Esophagus muscularis mucosa (tissue), 4 donors: ENCODE data around the gene CORO7. TPM values are rescaled to one million over a fixed set of nuclear protein-coding genes. Genes with fewer than 3 reads are reported as not detected.

Experiments used
- DNase-seq: peaks from one replicate; pipeline ENCODE4 v3.0.0-alpha.2; 2017; ENCODE audit errors: extremely low spot score
- H3K27ac ChIP-seq, 4 donors: fragments of 200-600 bp; sonication (generic); replicated peaks in 1 of 4; 1 replicate in 3 of 4; 2 replicates in 1 of 4; pipeline ENCODE4 v1.5.1; 2016 to 2019; ENCODE audit warnings: mild to moderate bottlenecking in 1 of 4
- H3K27me3 ChIP-seq, 4 donors: fragments of 200-600 bp; sonication (generic); one replicate each; pipeline versions ENCODE4 v1.5.1 to v1.6.0; 2016 to 2019
- H3K36me3 ChIP-seq, 4 donors: fragments of 200-600 bp; sonication (generic); one replicate each; pipeline ENCODE4 v1.5.1; 2016 to 2019
- H3K4me1 ChIP-seq, 4 donors: fragments of 200-600 bp; sonication (generic); one replicate each; pipeline ENCODE4 v1.5.1; 2016 to 2019
- H3K4me3 ChIP-seq, 4 donors: fragments of 200-600 bp; sonication (generic); 1 replicate in 2 of 4; 2 replicates in 2 of 4; pipeline ENCODE4 v1.5.1; 2016 to 2019; ENCODE audit warnings: mild to moderate bottlenecking in 4 of 4, moderate library complexity in 1 of 4
- H3K9me3 ChIP-seq, 4 donors: fragments of 200-600 bp; sonication (generic); 1 replicate in 3 of 4; 2 replicates in 1 of 4; pipeline ENCODE4 v1.5.1; 2016 to 2019
- CTCF ChIP-seq, 3 experiments: fragments of 200-600 bp in 2 of 3; fragments of 450-650 bp in 1 of 3; sonication (generic) in 2 of 3; IDR thresholded peaks; one replicate each; pipeline ENCODE4 v1.5.1; 2017 to 2019; ENCODE audit warnings: antibody characterized with exemption in 3 of 3, mild to moderate bottlenecking in 2 of 3, moderate library complexity in 1 of 3
- EP300 ChIP-seq: sonication (generic); formaldehyde crosslinking; IDR thresholded peaks from one replicate; pipeline ENCODE4 v1.6.1; 2017; ENCODE audit warnings: antibody characterized with exemption
- POLR2A ChIP-seq: fragments of 450-650 bp; IDR thresholded peaks from one replicate; pipeline ENCODE4 v1.6.1; 2017; ENCODE audit warnings: antibody characterized with exemption, moderate library complexity, mild to moderate bottlenecking, low read depth
- POLR2AphosphoS5 ChIP-seq, 2 donors: sonication (generic); formaldehyde crosslinking; IDR thresholded peaks; one replicate each; pipeline ENCODE4 v1.6.1; 2017; ENCODE audit warnings: antibody characterized with exemption in 2 of 2
- WGBS: methylation state at CpG from one replicate; pipeline ENCODE4 v1.1.5; 2018; 5-methylcytosine and 5-hydroxymethylcytosine counted together
- intact Hi-C: fragments of 100-400 bp; cut with DNase I; formaldehyde crosslinking; loops from one replicate; pipeline ENCODE4 v1.15.1; 2023
- total RNA-seq, 4 donors: library from RNA; depleted of rRNA; stranded (reverse); fragments of >200 nt; gene quantifications; one replicate each; pipeline versions ENCODE4 v1.1.0 to v1.2.1, GENCODE V29; 2016

Gene CORO7
- total RNA-seq, 4 donors from 2014 or later: 11.6 to 24.6 (median 21.3) TPM

- WGBS: 87% methylated on average over 11 of the region's 22 CpGs
- TF ChIP-seq POLR2AphosphoS5 (IDR thresholded peaks at IDR 0.05) (no peak), EP300 (no peak), CTCF (IDR thresholded peaks at IDR 0.05) (no peak), POLR2A (no peak)
- H3K9me3 ChIP-seq: no peaks in the 10 kb centered on the region
- intact Hi-C loops: loop anchor here (5.0 kb wide), 2 partner anchors 52 to 122 kb away; partner anchors contain the start of gene TFAP4
- peak overlapping the region in 3 of 4 donors; percentile 17 to 31 (median 29) for H3K4me3 ChIP-seq
- H3K27ac ChIP-seq: peak overlapping the region; percentile 96 to 97 (median 96)
- no peak for DNase-seq
- no peaks in the 10 kb centered on the region for H3K36me3 ChIP-seq
- H3K4me1 ChIP-seq: peaks cover 78 to 100% (median 100%) of the 10 kb centered on the region in 4 donors
- no peaks in the 10 kb centered on the region for H3K27me3 ChIP-seq
These were observed 91.7 kb downstream of the CORO7 start for GRCh38 chr16:4324492-4325252.

- Histone ChIP-seq H3K27ac (peak overlapping the region; percentile 96 to 97 (median 96)), H3K4me3 (peak overlapping the region; percentile 12 to 31 (median 23)), H3K9me3 (no peaks in the 10 kb centered on the region), H3K27me3 (no peaks in the 10 kb centered on the region), H3K36me3 (no peaks in the 10 kb centered on the region), H3K4me1 (peaks cover 78 to 100% (median 100%) of the 10 kb centered on the region in 4 donors)
- DNase-seq: no peak
- TF ChIP-seq POLR2A: no peak
- peak in 1 of 2 donors; percentile 14 for TF ChIP-seq POLR2AphosphoS5 (IDR thresholded peaks at IDR 0.05)
- intact Hi-C loops: no loop called here
- 34% methylated on average over 6 of the region's 12 CpGs for WGBS
These were observed 92.4 kb downstream of the CORO7 start for GRCh38 chr16:4323845-4324488.

GRCh38 chr16:4323071-4323844, 93.1 kb downstream of the CORO7 start:
- peak overlapping the region; percentile 12 to 31 (median 23) for H3K4me3 ChIP-seq
- H3K27ac ChIP-seq: peak overlapping the region; percentile 96 to 97 (median 96)
- intact Hi-C loops: no loop called here

GRCh38 chr16:4322121-4323052, 94.0 kb downstream of the CORO7 start:
- H3K36me3 ChIP-seq: no peaks in the 10 kb centered on the region
- H3K9me3 ChIP-seq: no peaks in the 10 kb centered on the region
- 80% methylated on average over 16 of the region's 30 CpGs for WGBS
- H3K27ac ChIP-seq: peak overlapping the region; percentile 96 to 97 (median 96)
- DNase-seq: no peak
- intact Hi-C loops: no loop called here
- no peak overlapping the region for H3K4me3 ChIP-seq
- no peak for TF ChIP-seq POLR2AphosphoS5 (IDR thresholded peaks at IDR 0.05)
- H3K27me3 ChIP-seq: no peaks in the 10 kb centered on the region
- peaks cover 80 to 100% (median 100%) of the 10 kb centered on the region in 4 donors for H3K4me1 ChIP-seq

More at GRCh38 chr16:4323071-4323844, 93.1 kb downstream of the CORO7 start:
- no peaks in the 10 kb centered on the region for H3K27me3 ChIP-seq
- no peak for DNase-seq
- peaks cover 78 to 100% (median 100%) of the 10 kb centered on the region in 4 donors for H3K4me1 ChIP-seq
- no peaks in the 10 kb centered on the region for H3K36me3 ChIP-seq
- no peaks in the 10 kb centered on the region for H3K9me3 ChIP-seq
- TF ChIP-seq POLR2AphosphoS5 (IDR thresholded peaks at IDR 0.05) (no peak), POLR2A (no peak), CTCF (IDR thresholded peaks at IDR 0.05) (no peak), EP300 (no peak)
- WGBS: 63% methylated on average over 7 of the region's 21 CpGs
